Measurements from ENCODE around the gene MGLL.

Gene MGLL

DNA sequence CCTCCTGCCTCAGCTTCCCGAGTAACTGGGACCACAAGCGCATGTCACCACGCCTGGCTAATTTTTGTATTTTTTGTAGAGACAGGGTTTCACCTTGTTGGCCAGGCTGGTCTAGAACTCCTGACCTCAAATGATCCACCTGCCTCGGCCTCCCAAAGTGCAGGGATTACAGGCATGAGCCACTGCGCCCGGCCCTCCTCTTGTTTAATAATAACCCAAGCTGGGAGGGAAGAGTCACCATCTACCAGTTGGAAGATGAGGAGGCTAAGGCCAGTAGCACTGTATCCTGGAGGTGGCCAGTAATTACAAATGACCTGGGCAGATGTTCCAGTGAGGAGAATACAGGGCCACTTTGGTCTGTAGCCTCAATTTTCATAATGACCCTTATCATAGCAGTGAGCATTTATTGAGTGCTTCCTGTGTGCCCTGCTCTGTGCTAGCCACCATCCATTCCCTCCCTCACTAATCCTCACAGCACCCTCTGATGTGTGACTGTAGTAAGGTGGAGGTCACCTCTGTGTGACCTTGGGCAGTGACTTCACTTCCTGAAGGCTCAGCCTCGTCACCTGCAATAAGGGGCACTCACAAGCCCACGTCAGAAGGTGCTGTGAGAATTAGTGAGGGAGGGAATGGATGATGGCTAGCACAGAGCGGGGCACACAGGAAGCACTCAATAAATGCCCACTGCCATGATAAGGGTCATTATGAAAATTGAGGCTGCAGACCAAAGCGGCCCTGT is 85.3 kb downstream of the MGLL start:
- no peak for DNase-seq

- DNase-seq, result no peak
Observed at GRCh38 chr3:127735767-127736693, 86.3 kb downstream of the MGLL start.

DNA sequence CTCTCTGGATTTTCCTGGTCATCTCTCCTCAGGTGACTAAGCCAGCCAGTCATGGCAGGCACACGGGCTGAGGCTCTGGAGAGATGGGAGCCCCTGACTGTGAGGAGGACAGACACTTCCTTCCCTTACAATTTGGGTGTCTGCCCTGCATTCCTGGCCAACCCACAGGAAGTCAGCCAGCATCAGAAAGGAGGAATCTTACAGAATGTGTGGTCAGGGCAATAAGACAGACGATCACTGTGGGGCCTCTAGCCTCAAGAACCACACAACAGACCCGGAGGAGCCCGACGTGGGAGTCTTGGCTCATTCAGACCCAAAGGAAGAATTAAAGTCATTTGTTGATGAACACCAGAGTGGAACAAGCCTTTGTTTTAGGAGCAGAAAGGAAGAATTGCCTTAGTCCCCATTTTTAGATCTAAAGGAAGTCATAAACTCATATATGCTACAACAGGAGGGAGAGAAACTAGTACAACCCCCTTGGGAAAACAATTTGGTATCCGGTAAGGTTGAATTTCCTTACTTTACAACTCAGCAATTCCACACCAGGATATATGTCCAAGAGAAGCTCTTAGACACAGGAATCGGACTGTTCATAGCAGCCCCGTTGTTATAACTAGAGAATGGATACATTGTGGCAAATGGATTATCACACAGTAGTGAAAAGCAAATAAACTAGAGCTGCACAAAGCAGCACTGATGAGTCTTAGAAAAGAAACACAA is 87.4 kb downstream of the MGLL start:
- DNase-seq, result no peak

DNA sequence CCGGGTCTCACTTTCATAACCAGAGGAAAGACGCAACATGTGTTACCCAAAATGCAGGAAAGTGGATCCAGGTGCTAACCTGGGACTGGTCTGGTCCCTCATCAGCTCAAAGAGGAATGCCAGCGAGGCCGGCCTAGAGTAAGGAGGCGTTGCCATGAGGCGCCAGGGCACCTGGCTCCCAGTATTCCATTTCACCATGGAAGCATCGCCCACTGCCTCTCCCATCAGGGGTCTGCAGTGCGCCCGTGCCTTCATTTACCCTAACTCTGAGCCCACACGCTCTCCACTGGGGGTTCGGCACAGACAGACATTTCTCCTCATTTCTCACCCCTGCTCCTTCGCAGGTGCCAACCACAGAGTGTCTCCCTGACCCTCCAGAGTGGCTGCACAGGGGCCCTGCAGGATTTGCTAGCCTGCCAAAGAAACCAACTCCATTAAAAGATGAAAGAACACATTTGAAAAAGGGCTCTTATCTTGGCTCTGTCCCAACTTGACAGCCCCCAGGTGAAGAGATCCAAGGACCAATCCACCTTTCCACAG is 88.1 kb downstream of the MGLL start:
- no peak for DNase-seq

DNA sequence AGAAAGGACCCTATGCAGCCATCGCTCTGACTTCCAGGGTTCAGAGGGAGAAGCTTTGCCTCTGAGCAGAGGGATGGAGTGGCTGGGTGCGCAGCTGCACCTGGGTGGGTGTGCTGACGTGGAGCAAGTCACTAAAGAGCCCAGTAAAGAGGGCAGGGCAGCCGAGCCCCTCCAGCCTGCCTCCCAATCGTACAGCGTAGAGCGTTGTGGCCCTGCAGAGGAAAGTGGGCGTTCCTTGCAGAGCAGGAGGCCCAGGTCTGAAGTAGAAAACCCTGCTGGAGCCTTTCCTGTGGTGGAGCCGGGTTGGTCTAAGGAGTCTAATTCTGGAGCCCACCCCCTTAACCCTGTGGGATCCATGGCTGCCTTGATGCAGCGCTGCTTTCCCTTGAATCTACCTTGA is 88.5 kb downstream of the MGLL start:
- no peak for DNase-seq

DNA sequence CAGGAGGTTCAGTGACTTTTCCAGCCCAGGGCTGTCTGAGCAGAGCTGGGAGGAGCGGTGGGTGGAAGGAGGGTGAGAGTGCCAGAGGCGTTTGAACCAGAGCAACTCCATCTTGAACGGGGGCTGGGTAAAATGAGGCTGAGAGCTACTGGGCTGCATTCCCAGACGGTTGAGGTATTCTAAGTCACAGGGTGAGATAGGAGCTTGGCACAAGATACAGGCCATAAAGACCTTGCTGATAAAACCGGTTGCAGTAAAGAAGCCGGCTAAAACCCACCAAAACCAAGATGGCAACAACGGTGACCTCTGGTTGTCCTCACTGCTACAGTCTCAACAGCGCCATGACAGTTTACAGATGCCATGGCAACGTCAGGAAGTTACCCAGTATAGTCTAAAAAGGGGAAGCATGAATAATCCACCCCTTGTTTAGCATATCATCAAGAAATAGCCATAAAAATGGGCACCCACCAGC is 89.4 kb downstream of the MGLL start:
- DNase-seq, result no peak

DNA sequence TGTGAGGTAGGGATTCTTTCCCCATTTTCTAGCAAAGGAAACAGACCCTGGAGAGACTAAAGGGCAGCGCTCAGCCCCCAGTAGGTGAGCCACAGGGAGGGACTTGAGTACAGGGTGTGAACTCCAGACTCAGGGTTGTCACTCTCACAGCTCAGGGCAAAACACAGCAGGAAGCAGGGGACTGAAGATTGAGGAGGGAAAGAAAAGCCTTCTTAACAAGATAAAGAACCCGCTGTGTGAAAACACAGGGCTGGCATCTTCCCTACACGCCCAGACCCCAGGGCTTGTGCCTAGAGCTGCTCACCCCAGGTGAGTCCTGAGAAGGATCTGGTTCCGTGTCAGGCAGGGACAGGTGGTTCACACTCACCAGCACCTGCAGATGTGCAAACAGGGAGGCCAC is 90.0 kb downstream of the MGLL start:
- no peak for DNase-seq

- DNase-seq, result no peak
Observed at GRCh38 chr3:127731546-127732289, 90.6 kb downstream of the MGLL start.

- DNase-seq, result no peak
Observed at GRCh38 chr3:127730666-127731295, 91.5 kb downstream of the MGLL start.

- DNase-seq, result no peak
Observed at GRCh38 chr3:127730171-127730570, 92.1 kb downstream of the MGLL start.

GRCh38 chr3:127729556-127730056 is 92.7 kb downstream of the MGLL start:
- no peak for DNase-seq

DNA sequence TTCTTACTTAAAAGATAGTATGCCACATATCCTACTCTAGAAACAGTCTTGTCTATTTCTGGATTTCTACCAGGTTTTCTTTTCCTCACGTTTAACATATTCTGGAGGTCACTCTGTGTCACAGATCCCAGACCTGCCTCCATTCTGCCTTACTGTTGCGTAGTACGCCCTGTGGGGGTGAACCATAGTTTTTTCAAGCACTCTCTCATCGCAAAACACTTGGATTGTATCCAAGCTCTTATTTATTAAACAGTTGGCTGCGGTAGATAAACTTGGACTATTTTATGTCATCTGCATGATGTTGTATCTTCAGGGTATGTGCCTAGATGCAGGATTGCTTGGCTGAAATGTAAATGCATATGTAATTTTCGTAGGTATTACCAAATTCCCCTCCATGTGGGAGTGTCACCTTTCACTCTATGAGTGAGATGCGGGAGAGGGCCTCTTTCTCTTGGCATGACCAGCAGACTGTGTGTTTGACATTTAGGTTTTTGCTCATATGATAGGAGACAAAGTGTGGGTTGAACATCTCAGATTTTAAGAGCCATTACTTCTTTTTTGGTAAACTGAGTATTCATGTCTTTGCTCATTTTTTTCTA is 93.8 kb downstream of the MGLL start:
- DNase-seq, result no peak

DNA sequence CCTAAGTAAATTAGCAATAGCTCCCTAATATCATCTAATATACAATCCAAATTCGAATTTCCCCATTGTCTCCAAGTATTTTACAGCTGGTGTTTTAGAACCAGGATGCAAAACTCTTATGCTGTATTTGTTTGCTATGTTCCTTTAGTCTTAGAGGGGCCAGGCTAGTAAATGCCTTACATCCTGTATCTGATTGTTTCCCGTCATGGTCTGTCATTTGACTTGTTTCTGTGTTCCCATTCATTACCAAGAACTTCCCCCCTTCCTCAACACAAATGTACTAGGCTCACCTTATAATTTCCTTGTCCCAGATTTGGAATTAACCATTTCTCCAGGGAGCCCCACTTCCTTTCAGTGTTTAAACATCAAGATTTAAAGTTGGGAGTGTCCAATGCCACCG is 95.4 kb downstream of the MGLL start:
- no peak for DNase-seq

- DNase-seq, result no peak
Observed at GRCh38 chr3:127723011-127723567, 99.2 kb downstream of the MGLL start.

- no peak for DNase-seq
Observed at GRCh38 chr3:127722091-127722784, 100.1 kb downstream of the MGLL start.

DNA sequence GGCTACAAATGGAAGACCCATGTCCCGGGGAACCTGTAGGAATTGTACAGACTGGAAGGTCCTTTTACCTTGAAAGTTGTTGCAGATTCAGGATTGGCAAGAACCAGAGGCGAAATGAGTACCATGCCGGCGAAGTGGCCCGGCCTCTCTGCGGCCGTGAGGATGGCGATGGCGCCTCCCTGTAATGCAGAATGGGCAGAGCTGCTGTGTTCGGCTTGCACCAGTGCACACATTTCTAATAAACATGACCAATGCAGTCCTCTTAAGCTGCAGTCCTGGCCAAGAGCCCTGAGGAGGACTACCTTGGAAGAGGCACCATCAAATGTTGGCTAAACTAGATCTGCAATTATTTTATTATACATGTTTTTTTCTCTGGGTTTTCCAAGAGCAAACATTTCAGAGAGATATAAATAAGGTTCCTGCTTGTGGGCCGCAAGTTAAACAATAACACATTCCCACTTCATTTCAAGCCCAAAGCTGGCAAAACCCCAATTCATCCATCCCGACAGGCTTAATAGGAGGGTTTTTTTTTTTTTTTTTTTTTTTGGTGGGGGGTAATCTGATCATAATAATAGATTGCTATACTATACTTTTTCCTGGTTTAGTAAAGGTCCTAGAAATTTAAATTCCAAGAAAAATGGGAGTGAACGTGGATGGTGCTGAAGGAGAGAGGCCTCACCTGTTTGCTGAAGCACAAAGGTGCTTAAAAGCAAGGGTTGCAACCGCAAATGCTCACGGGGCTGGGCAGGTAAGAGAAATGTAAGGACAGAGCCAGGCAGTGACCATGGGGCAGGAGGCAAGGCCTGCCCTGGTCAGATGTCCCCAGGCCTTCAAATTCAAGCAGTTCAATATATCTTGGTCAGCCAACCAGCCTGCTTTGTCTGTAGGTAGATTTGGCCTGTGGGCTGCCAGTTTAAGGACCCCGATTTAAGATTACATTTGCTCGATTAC is 101.1 kb downstream of the MGLL start:
- DNase-seq, result no peak

GRCh38 chr3:127720161-127720823 is 102.0 kb downstream of the MGLL start:
- no peak for DNase-seq

GRCh38 chr3:127719369-127719768 is 102.9 kb downstream of the MGLL start:
- no peak for DNase-seq

Data from SHP77 treated with DMSO at 0.1 percent for 48 hours (cell line).